Stimulated activated CD4-positive, alpha-beta T cell treated with anti-CD3 and anti-CD28 coated beads, Interleukin-12 subunit alpha, Interleukin-12 subunit beta, amount 100 ng/mL, for 48 hours (primary cell): ENCODE results near the gene CLDN2.
"Not testable (repeated sequence)": the region's sequence is repeated elsewhere in the genome, so short reads cannot be mapped to it uniquely, and the experiment has no call there.

ENCODE experiments used
- DNase-seq, 3 donors: peaks; one replicate each; pipeline ENCODE4 v3.0.0-alpha.2; 2020; ENCODE audit warnings: low read depth in 2 of 3, low spot score in 1 of 3

Gene CLDN2, protein sequence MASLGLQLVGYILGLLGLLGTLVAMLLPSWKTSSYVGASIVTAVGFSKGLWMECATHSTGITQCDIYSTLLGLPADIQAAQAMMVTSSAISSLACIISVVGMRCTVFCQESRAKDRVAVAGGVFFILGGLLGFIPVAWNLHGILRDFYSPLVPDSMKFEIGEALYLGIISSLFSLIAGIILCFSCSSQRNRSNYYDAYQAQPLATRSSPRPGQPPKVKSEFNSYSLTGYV

GRCh38 chrX:106919932-106920452 lies at the start of gene CLDN2:
CLDN2 (plus strand) TSS chrX:106920402; CDS start chrX:106928229, 7,827 bp downstream.
- DNase-seq: no peak

GRCh38 chrX:106872796-106873195 lies 47.4 kb upstream of the CLDN2 start:
- not testable (repeated sequence) for DNase-seq

DNA sequence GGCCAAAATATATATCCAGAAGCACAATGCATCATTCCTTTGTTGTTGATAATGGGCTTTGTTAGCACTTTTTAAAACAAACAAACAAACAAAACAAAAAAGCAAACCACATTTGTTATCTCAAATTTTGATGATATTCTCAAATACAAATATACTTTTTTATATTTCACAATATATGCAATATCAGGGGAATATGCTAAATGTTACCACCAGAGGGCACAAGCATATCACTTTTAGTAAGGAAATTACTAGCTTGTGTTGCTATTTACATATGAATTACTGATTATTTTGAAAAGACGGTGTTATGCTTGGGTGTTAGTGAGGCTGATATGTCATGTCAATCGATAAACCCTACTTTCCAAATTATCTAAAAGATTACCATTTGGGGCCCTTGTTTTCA lies 46.1 kb upstream of the CLDN2 start:
- no peak for DNase-seq

DNA sequence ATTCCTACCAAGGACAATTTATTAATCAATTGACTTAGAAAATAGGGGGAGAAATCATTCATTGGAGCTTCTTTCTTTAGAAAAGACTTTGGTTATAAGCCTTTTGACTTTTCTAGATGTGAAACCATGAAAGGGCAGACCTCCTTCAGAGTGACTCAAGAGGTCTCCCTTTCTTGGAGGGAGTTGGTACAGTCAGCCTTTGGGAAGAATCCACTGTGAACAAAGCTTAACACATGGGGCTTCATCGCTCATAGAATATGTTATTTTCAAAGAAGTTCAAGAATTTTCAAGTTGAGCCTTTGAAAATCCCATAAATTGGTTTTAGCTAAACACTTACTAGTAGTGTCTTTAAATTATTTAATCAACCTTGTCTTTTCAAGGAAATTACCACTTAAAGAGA lies 45.1 kb upstream of the CLDN2 start:
- DNase-seq: no peak

GRCh38 chrX:106889468-106889867 lies 30.7 kb upstream of the CLDN2 start:
- DNase-seq: no peak

GRCh38 chrX:106891762-106892460 lies 28.3 kb upstream of the CLDN2 start:
- DNase-seq: no peak

GRCh38 chrX:106894392-106894909 lies 25.8 kb upstream of the CLDN2 start:
- DNase-seq: peak; percentile 8 to 52 (median 21)

DNA sequence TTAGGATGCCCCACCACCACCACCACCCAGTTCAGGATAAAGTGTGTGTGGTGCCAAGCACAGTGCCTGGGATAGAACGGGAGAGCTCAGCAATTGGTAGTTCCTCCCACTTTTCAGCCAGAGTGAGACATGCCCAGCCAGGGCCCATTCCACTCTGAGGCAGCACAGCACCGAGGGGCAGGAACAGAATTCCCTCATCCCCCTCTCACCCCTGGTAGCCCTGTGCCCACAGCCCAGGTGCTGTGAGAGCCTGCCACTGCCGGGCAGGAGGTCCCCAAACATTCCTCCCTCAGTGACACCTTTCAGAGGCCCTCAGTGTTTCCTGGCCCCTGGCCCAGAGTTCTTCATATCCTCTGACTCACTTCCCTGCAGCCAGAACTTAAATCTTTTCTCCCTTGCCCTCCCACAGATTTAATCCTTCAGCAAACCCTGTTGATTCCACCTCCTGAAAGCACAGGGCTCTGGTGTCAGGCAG lies 25.2 kb upstream of the CLDN2 start:
- DNase-seq: no peak

GRCh38 chrX:106897259-106897658 lies 22.9 kb upstream of the CLDN2 start:
- no peak for DNase-seq

- DNase-seq: no peak
These were observed 21.7 kb upstream of the CLDN2 start for GRCh38 chrX:106898462-106898861.

GRCh38 chrX:106899276-106899675 lies 20.9 kb upstream of the CLDN2 start:
- DNase-seq: no peak

GRCh38 chrX:106899841-106900240 lies 20.4 kb upstream of the CLDN2 start:
- no peak for DNase-seq

GRCh38 chrX:106901341-106901740 lies 18.9 kb upstream of the CLDN2 start:
- no peak for DNase-seq

DNA sequence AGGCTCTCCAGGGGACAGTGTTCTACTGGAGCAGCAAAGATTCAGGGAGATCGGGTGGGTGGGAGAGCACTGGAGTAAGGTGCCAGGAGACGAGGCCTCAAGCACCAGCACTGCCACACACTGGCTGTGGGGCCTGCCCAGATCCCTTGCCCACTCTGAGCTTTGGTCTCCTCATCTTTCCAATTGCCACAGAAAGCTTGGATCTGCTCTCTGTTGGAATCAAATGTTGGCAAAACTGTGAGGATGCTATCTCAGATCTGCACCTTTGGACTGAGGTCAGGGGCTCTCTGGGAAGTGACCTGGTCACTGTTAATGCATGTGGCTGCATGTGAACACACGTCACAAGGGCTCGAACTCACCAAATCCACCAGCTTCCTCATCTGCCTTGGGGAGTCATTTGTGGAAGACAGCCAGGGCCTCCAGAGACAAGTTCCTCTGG lies 18.4 kb upstream of the CLDN2 start:
- no peak for DNase-seq

GRCh38 chrX:106902684-106903083 lies 17.5 kb upstream of the CLDN2 start:
- no peak for DNase-seq

GRCh38 chrX:106903291-106903824 lies 16.8 kb upstream of the CLDN2 start, which contains the start of gene RIPPLY1:
RIPPLY1 (minus strand) TSS chrX:106903341; CDS start chrX:106903287, 54 bp downstream.
- DNase-seq: no peak

DNA sequence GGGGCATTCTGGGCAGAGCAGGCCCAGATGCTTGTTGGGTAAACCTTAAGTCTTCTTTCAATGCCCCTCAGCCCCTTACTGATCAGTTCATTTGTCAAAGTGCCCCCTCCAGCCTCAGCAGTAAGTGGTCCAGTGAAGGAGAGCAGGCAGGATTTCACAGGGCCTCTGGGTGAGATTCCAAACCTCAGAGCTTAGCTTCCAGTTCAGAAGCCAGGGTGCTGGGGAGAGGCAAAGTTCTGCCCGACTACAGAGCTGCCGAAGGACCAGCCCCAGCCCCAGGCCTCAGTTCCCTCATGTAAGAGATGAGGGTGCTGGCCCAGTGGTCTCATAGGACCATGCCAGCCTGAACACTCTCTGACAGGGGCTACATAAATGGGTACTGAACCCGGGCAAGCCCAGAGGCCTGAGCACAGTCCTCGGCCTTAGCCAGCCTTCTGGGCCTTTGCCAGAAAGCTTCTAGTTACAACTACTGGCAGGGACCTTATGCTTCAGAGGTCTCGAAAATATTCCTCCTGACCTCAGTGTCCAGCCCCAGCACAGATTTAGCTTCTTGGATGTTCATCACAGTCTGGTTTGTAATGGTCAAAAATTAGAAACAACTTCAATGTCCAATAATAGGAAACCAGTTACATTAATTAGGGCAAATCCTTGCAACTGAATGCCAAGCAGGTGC lies 16.2 kb upstream of the CLDN2 start:
- DNase-seq: no peak

DNA sequence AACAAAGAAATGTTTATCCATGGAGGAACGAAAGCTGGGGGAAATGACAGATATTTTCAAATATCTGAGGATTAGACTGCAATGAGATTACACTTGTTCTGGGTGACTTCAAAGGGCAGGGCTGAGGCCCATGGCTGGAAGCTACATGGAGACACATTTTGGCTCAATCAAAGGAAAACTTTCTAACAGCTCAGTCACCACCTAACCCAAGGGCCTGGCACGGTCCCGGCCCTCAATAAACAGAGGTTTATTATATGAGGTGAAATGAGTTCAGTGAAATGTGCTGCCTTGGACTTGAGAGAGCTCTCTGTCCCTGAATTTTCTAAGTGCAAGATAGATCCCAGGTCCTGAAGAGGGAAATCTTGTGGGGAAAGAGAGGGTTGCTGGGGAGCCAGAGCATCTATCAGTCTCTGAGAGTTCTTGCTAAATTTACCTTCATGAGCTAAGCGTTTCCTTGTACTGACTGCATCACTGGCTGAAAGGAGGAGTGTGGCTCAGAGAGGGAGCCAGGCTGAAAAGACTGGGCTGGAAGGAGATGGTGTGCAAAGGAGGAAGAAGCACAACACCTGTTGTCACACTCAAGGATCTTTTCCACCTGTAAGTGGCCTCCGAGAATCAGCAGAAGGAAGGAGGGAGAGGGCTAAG lies 15.0 kb upstream of the CLDN2 start:
- DNase-seq: no peak

DNA sequence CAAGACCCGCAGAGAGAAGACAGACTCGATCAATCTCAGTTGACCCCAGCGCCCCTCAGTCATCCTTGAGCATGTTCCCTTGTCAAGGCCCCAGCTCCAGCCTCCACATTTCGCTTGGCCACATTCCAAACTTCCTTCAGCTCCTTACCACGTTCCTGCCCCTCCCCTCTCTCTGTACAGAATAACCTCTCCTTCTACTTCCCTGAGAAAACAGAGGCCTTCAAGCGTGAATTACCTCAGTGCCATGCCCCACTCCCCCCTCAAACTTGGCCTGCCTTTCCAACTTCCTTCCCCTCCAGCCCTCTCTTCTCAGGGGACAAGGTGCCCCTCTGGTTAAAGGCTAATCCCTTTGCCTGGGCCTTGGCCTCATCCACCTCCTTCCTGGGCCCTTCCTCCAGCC lies 13.8 kb upstream of the CLDN2 start:
- no peak for DNase-seq

DNA sequence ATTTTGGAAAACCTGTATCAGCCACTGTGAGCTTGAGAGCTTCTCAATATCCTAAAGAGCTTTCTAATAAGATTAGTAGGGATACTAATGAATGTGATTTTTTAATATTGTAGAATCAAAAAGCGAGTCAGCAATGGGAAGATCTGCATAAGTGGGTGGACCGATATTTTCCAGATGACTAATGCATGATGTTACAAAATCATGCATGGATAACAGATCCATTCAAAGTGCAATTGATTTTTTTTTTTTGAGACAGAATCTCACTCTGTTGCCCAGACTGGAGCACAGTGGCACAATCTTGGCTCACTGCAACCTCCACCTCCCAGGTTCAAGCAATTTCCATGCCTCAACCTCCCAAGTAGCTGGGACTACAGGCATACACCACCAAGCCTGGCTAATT lies 7.3 kb upstream of the CLDN2 start:
- DNase-seq: no peak
